NCI-H2171 treated with DMSO at 0.1 percent for 48 hours (cell line): ENCODE measurements around the gene NSFL1C.

ENCODE experiments used
- DNase-seq: peaks from one replicate; lab custom pipeline; 2025; lab: John Stamatoyannopoulos, UW

Gene NSFL1C

GRCh38 chr20:1484438-1485116 lies 17.9 kb upstream of the NSFL1C start:
- no peak for DNase-seq

- no peak for DNase-seq
Observed at GRCh38 chr20:1479831-1480595, 13.4 kb upstream of the NSFL1C start.

GRCh38 chr20:1478566-1478965 lies 11.9 kb upstream of the NSFL1C start:
- DNase-seq, result no peak

- no peak for DNase-seq
Observed at GRCh38 chr20:1477896-1478490, 11.3 kb upstream of the NSFL1C start.

- no peak for DNase-seq
Observed at GRCh38 chr20:1474817-1475603, 8.4 kb upstream of the NSFL1C start.

GRCh38 chr20:1474325-1474724 lies 7.7 kb upstream of the NSFL1C start:
- no peak for DNase-seq

GRCh38 chr20:1473246-1474220 lies 6.9 kb upstream of the NSFL1C start:
- no peak for DNase-seq

DNA sequence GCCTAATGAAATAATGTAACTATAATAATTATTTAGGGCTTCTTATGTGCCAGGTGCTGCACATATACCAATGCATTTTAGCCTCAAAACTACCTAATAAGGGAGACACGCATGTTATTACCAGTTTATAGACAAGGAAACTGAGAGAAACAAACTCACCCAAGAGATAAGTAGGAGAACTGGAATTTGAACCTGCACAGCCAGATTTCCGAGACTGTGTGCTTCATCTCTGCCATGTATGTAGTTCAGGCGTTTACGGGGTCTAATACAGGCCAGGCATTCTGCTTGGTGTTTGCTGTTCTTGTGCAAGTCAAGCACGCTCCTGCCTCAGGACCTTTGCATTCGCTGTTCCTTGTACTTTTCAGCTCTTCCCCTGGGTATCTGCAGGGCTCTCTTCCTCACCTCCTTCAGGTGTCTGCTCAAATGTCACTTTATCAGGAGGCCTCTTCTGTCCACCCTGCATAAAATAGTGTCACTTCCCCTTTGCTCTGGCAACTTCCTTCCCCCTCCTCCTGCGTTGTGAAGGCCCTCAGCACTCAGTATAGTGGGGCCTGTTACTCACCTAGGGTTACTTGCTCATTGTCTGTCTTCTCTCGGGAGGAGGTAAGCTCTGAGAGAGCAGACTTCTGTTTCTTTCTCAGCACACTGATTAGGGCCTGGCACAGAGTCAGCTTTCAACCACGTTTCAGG lies 6.1 kb upstream of the NSFL1C start:
- no peak for DNase-seq

DNA sequence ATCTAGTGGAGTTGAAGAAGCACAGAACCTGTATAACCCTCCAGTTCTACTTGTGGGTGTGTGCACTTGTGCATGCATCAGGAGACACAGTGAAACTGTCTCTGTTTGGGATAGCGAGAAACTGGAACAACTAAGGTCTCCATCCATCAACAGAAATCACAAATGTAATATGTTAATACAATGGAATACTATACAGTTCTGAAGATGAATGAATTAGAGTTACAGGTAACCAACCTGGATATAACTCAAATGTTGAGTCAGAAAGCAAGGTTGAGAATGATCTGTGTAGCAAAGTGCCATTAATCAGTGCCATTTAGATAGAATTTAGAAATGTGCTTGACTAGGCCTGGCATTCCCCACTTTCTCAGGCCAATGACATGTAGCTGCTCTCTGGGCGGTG lies 4.6 kb upstream of the NSFL1C start:
- DNase-seq, result no peak

- peak; percentile 73 for DNase-seq
Observed at GRCh38 chr20:1469925-1470571, 3.4 kb upstream of the NSFL1C start.

- no peak for DNase-seq
Observed at GRCh38 chr20:1469306-1469905, 2.8 kb upstream of the NSFL1C start.

GRCh38 chr20:1468117-1468624 lies 1.5 kb upstream of the NSFL1C start:
- DNase-seq, result no peak

DNA sequence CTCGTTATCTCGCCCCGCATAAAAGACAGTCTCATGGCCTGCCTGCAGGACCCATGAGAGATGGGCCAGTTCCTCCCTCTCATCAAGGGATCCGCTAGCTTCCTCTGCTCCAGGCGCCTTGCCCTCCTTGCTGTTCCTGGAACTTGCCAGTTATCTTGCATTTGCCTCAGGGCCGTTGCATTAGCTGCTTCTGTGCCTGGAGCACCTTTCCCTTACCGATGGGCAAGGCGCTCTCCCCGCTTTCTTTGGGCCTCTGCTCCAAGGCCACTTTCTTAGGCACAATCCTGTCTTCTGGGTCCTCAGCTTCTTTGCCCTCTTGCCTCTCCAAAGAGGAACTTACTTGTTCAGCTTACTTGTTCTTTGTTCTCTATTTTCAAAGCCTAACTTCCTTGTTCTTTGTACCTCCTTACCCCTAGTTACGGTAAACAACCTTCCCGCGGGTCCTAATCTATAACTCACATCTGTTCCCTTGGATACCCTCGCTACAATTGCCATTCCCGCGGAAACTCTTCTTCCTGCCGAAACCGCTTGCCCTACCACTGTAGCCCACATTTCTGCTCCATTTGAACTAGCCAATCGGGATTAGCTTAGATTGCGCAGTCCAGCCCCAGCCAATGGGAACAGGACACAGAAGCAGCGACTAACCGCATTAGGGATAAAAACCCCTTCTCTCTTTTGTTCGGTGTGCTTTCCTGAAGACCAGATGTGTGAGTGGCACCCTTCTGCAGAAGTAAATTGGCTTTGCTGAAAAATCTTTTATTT lies 887 bp upstream of the NSFL1C start:
- DNase-seq, result no peak

DNA sequence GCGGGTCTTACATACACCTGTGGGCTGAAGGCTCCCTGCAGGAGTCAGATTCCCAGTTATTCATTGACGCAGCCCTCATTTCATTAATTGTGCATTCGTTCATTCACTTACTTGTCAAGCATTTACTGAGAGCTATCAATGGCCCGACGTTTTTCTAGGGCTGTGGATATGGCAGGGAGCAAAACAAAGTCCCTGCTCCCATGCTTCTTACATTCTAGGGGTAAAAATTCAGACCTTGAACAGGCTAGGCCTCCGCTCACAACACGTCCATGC lies 369 bp upstream of the NSFL1C start:
- no peak for DNase-seq

GRCh38 chr20:1465470-1466210 lies 1.0 kb downstream of the NSFL1C start:
- DNase-seq, result no peak

DNA sequence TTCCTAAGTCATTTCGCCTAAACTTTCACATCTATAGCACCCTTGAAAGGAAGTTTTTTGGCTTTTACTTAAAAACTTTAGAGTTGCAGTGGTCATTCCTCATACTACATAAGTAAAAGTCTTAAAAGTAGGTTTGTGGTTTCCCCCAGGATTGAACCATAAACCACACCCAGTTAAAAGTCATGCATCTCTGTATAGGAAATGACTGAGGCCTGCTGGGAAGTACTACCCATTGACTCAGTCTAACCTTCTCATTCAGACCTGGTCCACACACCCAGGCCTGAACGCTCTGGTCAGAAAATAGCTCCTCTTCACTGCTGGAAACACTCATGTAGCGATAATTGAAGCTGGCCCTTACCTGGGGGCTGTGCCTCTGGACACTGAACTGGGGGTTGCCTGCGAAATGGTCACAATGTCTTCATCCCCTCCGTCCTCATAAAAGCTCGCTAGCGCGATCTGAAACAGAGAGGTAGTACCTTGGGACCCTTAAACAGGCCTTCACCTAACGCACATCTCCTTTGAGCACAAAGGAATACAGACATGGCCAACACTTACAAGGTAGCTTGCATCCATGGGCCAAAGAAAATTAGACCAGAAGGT lies 2.6 kb downstream of the NSFL1C start:
- DNase-seq, result no peak

- DNase-seq, result no peak
Observed at GRCh38 chr20:1462834-1463233, 3.8 kb downstream of the NSFL1C start.

GRCh38 chr20:1462001-1462400 lies 4.6 kb downstream of the NSFL1C start:
- DNase-seq, result no peak
